Measurements from ENCODE around the gene RNF121. TPM values are rescaled to one million over a fixed set of nuclear protein-coding genes. Genes with fewer than 3 reads are reported as not detected.
"Not testable (repeated sequence)": the region's sequence is repeated elsewhere in the genome, so short reads cannot be mapped to it uniquely, and the experiment has no call there.

The RNF121 gene
- total and polyA plus RNA-seq, 2 donors (not counting 1 experiment from before 2014, with no cell fraction given), result 29.6 to 48.6 TPM

GRCh38 chr11:71911986-71912340 lies 16.9 kb upstream of the RNF121 start:
- not testable (repeated sequence) for H3K4me3 ChIP-seq (replicated peaks in 1 of 4; ENCODE audit: control extremely low read depth in 1 of 4, insufficient read depth in 1 of 4, low read depth in 3 of 4, low read length in 4 of 4); H3K27me3 ChIP-seq (ENCODE audit: control insufficient read depth, insufficient read depth, low read length); H3K9ac ChIP-seq (ENCODE audit: insufficient read depth, low read length); H3K9me3 ChIP-seq (ENCODE audit: control insufficient read depth, insufficient read depth, low read depth, low read length); H3K27ac ChIP-seq (ENCODE audit: insufficient read depth, low read length); H3K36me3 ChIP-seq (ENCODE audit: control insufficient read depth, insufficient read depth, low read length); DNase-seq (ENCODE audit: low read depth in 2 of 2); H4K20me1 ChIP-seq (ENCODE audit: control insufficient read depth, extremely low read depth, insufficient read depth, low read length); H3K4me1 ChIP-seq (ENCODE audit: control insufficient read depth, extremely low read depth, insufficient read depth, low read length); H2AFZ ChIP-seq (ENCODE audit: low read length); H3K4me2 ChIP-seq (ENCODE audit: extremely low read depth, insufficient read depth, low read length); H3K79me2 ChIP-seq (ENCODE audit: control insufficient read depth, insufficient read depth, low read length)

- Histone ChIP-seq H3K27ac (ENCODE audit: insufficient read depth, low read length) (no peak overlapping the region), H3K27me3 (ENCODE audit: control insufficient read depth, insufficient read depth, low read length) (no peaks in the 10 kb centered on the region)
Observed at GRCh38 chr11:71913756-71914526, 14.9 kb upstream of the RNF121 start.

GRCh38 chr11:71914617-71915189 lies 14.1 kb upstream of the RNF121 start:
- Histone ChIP-seq H3K4me1 (ENCODE audit: control insufficient read depth, extremely low read depth, insufficient read depth, low read length) (no peaks in the 10 kb centered on the region), H4K20me1 (ENCODE audit: control insufficient read depth, extremely low read depth, insufficient read depth, low read length) (no peaks in the 10 kb centered on the region), H3K27ac (ENCODE audit: insufficient read depth, low read length) (no peak overlapping the region), H3K4me3 (replicated peaks in 1 of 4; ENCODE audit: control extremely low read depth in 1 of 4, insufficient read depth in 1 of 4, low read depth in 3 of 4, low read length in 4 of 4) (no peak overlapping the region), H3K9ac (ENCODE audit: insufficient read depth, low read length) (no peak overlapping the region), H3K4me2 (ENCODE audit: extremely low read depth, insufficient read depth, low read length) (no peak overlapping the region), H2AFZ (ENCODE audit: low read length) (no peak overlapping the region), H3K79me2 (ENCODE audit: control insufficient read depth, insufficient read depth, low read length) (no peaks in the 10 kb centered on the region), H3K9me3 (ENCODE audit: control insufficient read depth, insufficient read depth, low read depth, low read length) (no peaks in the 10 kb centered on the region), H3K27me3 (ENCODE audit: control insufficient read depth, insufficient read depth, low read length) (no peaks in the 10 kb centered on the region), H3K36me3 (ENCODE audit: control insufficient read depth, insufficient read depth, low read length) (no peaks in the 10 kb centered on the region)
- no peak for DNase-seq (ENCODE audit: low read depth in 2 of 2)
- no peak for TF ChIP-seq EZH2 (IDR thresholded peaks at IDR 0.05; ENCODE audit: low read length, missing control alignments)
- no peak for TF ChIP-seq CTCF (conservative IDR thresholded peaks at IDR 0.05 in 1 of 2, IDR thresholded peaks at IDR 0.05 in 1 of 2; ENCODE audit: low read depth in 1 of 2, low read length in 2 of 2)

More at GRCh38 chr11:71913756-71914526, 14.9 kb upstream of the RNF121 start:
- H4K20me1 ChIP-seq (ENCODE audit: control insufficient read depth, extremely low read depth, insufficient read depth, low read length), result no peaks in the 10 kb centered on the region
- no peaks in the 10 kb centered on the region for H3K79me2 ChIP-seq (ENCODE audit: control insufficient read depth, insufficient read depth, low read length)
- H3K36me3 ChIP-seq (ENCODE audit: control insufficient read depth, insufficient read depth, low read length), result no peaks in the 10 kb centered on the region
- H3K4me1 ChIP-seq (ENCODE audit: control insufficient read depth, extremely low read depth, insufficient read depth, low read length), result no peaks in the 10 kb centered on the region
- no peak overlapping the region for H2AFZ ChIP-seq (ENCODE audit: low read length)
- H3K4me2 ChIP-seq (ENCODE audit: extremely low read depth, insufficient read depth, low read length), result no peak overlapping the region
- no peak for TF ChIP-seq EZH2 (IDR thresholded peaks at IDR 0.05; ENCODE audit: low read length, missing control alignments)
- H3K9me3 ChIP-seq (ENCODE audit: control insufficient read depth, insufficient read depth, low read depth, low read length), result no peaks in the 10 kb centered on the region
- peak; percentile 24 to 38 for DNase-seq (ENCODE audit: low read depth in 2 of 2)
- H3K4me3 ChIP-seq (replicated peaks in 1 of 4; ENCODE audit: control extremely low read depth in 1 of 4, insufficient read depth in 1 of 4, low read depth in 3 of 4, low read length in 4 of 4), result no peak overlapping the region
- H3K9ac ChIP-seq (ENCODE audit: insufficient read depth, low read length), result no peak overlapping the region

- Histone ChIP-seq H3K79me2 (ENCODE audit: control insufficient read depth, insufficient read depth, low read length) (no peaks in the 10 kb centered on the region), H3K27ac (ENCODE audit: insufficient read depth, low read length) (no peak overlapping the region), H3K4me2 (ENCODE audit: extremely low read depth, insufficient read depth, low read length) (no peak overlapping the region), H3K27me3 (ENCODE audit: control insufficient read depth, insufficient read depth, low read length) (no peaks in the 10 kb centered on the region), H3K9me3 (ENCODE audit: control insufficient read depth, insufficient read depth, low read depth, low read length) (no peaks in the 10 kb centered on the region), H4K20me1 (ENCODE audit: control insufficient read depth, extremely low read depth, insufficient read depth, low read length) (no peaks in the 10 kb centered on the region), H3K36me3 (ENCODE audit: control insufficient read depth, insufficient read depth, low read length) (no peaks in the 10 kb centered on the region), H2AFZ (ENCODE audit: low read length) (no peak overlapping the region), H3K4me3 (replicated peaks in 1 of 4; ENCODE audit: control extremely low read depth in 1 of 4, insufficient read depth in 1 of 4, low read depth in 3 of 4, low read length in 4 of 4) (no peak overlapping the region), H3K4me1 (ENCODE audit: control insufficient read depth, extremely low read depth, insufficient read depth, low read length) (no peaks in the 10 kb centered on the region), H3K9ac (ENCODE audit: insufficient read depth, low read length) (no peak overlapping the region)
- no peak for DNase-seq (ENCODE audit: low read depth in 2 of 2)
- TF ChIP-seq CTCF (conservative IDR thresholded peaks at IDR 0.05 in 1 of 2, IDR thresholded peaks at IDR 0.05 in 1 of 2; ENCODE audit: low read depth in 1 of 2, low read length in 2 of 2) (no peak), EZH2 (IDR thresholded peaks at IDR 0.05; ENCODE audit: low read length, missing control alignments) (no peak)
Observed at GRCh38 chr11:71917646-71918140, 11.2 kb upstream of the RNF121 start.

All from fibroblast of lung (primary cell).